B cell (primary cell): ENCODE measurements around the gene TRIM27. TPM values are rescaled to one million over a fixed set of nuclear protein-coding genes. Genes with fewer than 3 reads are reported as not detected.

Experiments
- ATAC-seq: fragments of 200-7000 bp; cut with Tn5 transposase; one replicate; pipeline ENCODE4 v1.10.0; 2021; ENCODE audit warnings: low read depth, mild to moderate bottlenecking, moderate number of reproducible peaks, moderate library complexity
- CTCF ChIA-PET: fragments of 350-600 bp; sonication (Branson Sonifier 250); formaldehyde crosslinking; loops from one replicate; lab custom pipeline; 2021; ENCODE audit warnings: antibody characterized with exemption, inconsistent platforms; lab: Charles Lee
- POLR2A ChIA-PET: fragments of 350-600 bp; sonication (Branson Sonifier 250); formaldehyde crosslinking; loops from one replicate; lab custom pipeline; 2021; ENCODE audit warnings: antibody characterized with exemption; lab: Charles Lee
- DNase-seq: peaks from one replicate; pipeline ENCODE4 v3.0.0; 2013
- H2AFZ ChIP-seq: 2 replicates; pipeline ENCODE4 v1.6.1; 2012; ENCODE audit warnings: mild to moderate bottlenecking, low read depth, low read length; ENCODE audit not compliant: insufficient read depth, poor library complexity, severe bottlenecking
- H3K27ac ChIP-seq, 2 donors: 1 replicate in 1 of 2; 2 replicates in 1 of 2; pipeline ENCODE4 v1.5.1; 2012 to 2013; ENCODE audit warnings: low read length in 2 of 2, mild to moderate bottlenecking in 2 of 2, moderate library complexity in 1 of 2
- H3K27me3 ChIP-seq, 4 experiments: fragments of 200-600 bp in 1 of 4; sonication (generic) in 1 of 4; replicated peaks in 1 of 4; 1 replicate in 2 of 4; 2 replicates in 2 of 4; pipeline versions ENCODE4 v1.6.1 to v1.7.0; 2013 to 2016; ENCODE audit warnings: low read length in 3 of 4, mild to moderate bottlenecking in 2 of 4, mixed read lengths in 1 of 4, moderate library complexity in 1 of 4; ENCODE audit not compliant: insufficient read depth in 4 of 4, control insufficient read depth in 3 of 4; ENCODE audit errors: control extremely low read depth in 1 of 4
- H3K36me3 ChIP-seq, 2 experiments: replicated peaks in 1 of 2; 1 replicate in 1 of 2; 2 replicates in 1 of 2; pipeline versions ENCODE4 v1.6.1 to v1.7.1; 2013; ENCODE audit warnings: low read length in 1 of 2; ENCODE audit not compliant: insufficient read depth in 2 of 2, control insufficient read depth in 1 of 2; ENCODE audit errors: control extremely low read depth in 1 of 2, extremely low read depth in 1 of 2
- H3K4me1 ChIP-seq, 2 donors: fragments of 200-600 bp in 1 of 2; sonication (generic) in 1 of 2; 1 replicate in 1 of 2; 2 replicates in 1 of 2; pipeline versions ENCODE4 v1.5.1 to v1.6.1; 2013 to 2017; ENCODE audit warnings: low read length in 2 of 2; ENCODE audit not compliant: control insufficient read depth in 2 of 2, insufficient read depth in 2 of 2
- H3K4me2 ChIP-seq: replicated peaks from 2 replicates; pipeline ENCODE3; 2012; ENCODE audit warnings: mild to moderate bottlenecking, low read depth, low read length; ENCODE audit not compliant: poor library complexity, severe bottlenecking
- H3K4me3 ChIP-seq, 5 experiments: fragments of 200-600 bp in 1 of 5; sonication (generic) in 1 of 5; 1 replicate in 3 of 5; 2 replicates in 2 of 5; pipeline versions ENCODE4 v1.5.1 to v1.7.0; 2011 to 2016; ENCODE audit warnings: low read length in 4 of 5, mild to moderate bottlenecking in 4 of 5, low read depth in 2 of 5, control low read depth in 1 of 5, moderate library complexity in 1 of 5; ENCODE audit not compliant: insufficient read depth in 1 of 5; ENCODE audit errors: control extremely low read depth in 1 of 5, extremely low read depth in 1 of 5
- H3K79me2 ChIP-seq: fragments of 200-600 bp; sonication (generic); one replicate; pipeline ENCODE4 v1.6.0; 2016; ENCODE audit warnings: low read length; ENCODE audit not compliant: control insufficient read depth, insufficient read depth
- H3K9ac ChIP-seq: fragments of 200-600 bp; sonication (generic); 2 replicates; pipeline ENCODE4 v1.6.1; 2017; ENCODE audit warnings: mild to moderate bottlenecking, low read length, moderate library complexity
- H3K9me3 ChIP-seq, 3 donors: one replicate each; pipeline versions ENCODE4 v1.6.1 to v1.7.1; 2013; ENCODE audit warnings: low read length in 2 of 3; ENCODE audit not compliant: control insufficient read depth in 2 of 3, insufficient read depth in 1 of 3; ENCODE audit errors: control extremely low read depth in 1 of 3
- H4K20me1 ChIP-seq: 2 replicates; pipeline ENCODE4 v1.6.0; 2012; ENCODE audit warnings: mild to moderate bottlenecking, low read length; ENCODE audit not compliant: insufficient read depth, control insufficient read depth, poor library complexity, severe bottlenecking
- H3K27ac Mint-ChIP-seq: one replicate; pipeline ENCODE4 v1.8.0; 2021; ENCODE audit warnings: mixed read lengths
- H3K27me3 Mint-ChIP-seq: one replicate; pipeline ENCODE4 v1.8.0; 2021; ENCODE audit warnings: mixed read lengths
- H3K4me1 Mint-ChIP-seq: one replicate; pipeline ENCODE4 v1.8.0; 2021; ENCODE audit warnings: mixed read lengths
- H3K4me3 Mint-ChIP-seq: one replicate; pipeline ENCODE4 v1.8.0; 2021; ENCODE audit warnings: mixed read lengths
- H3K9me3 Mint-ChIP-seq: one replicate; pipeline ENCODE4 v1.8.0; 2022; ENCODE audit warnings: mixed read lengths; ENCODE audit not compliant: insufficient read depth
- EZH2 ChIP-seq: IDR thresholded peaks from 2 replicates; pipeline ENCODE4 v1.6.1; 2012; ENCODE audit warnings: borderline replicate concordance, low read depth, mild to moderate bottlenecking, moderate library complexity, low read length; ENCODE audit not compliant: insufficient read depth, poor library complexity, severe bottlenecking
- WGBS: methylation state at CpG from one replicate; pipeline ENCODE4 v1.1.5; 2013; ENCODE audit warnings: missing lambda C conversion rate; ENCODE audit not compliant: insufficient coverage; 5-methylcytosine and 5-hydroxymethylcytosine counted together
- intact Hi-C: fragments of 100-400 bp; cut with micrococcal nuclease; formaldehyde crosslinking; loops from one replicate; pipeline ENCODE4 v1.10.0; 2022
- polyA plus RNA-seq: library from polyadenylated mRNA; depleted of rRNA; stranded (reverse); fragments of >200 nt; gene quantifications from 2 replicates; pipeline ENCODE4 v1.2.3, GENCODE V29; 2012
- total RNA-seq, 2 donors: library from RNA; stranded (reverse); fragments of 120-200 nt in 1 of 2; gene quantifications; 1 replicate in 1 of 2; 2 replicates in 1 of 2; pipeline versions ENCODE4 v1.2.3 to v1.2.4, GENCODE V29; 2013 to 2022
- TF ChIP-seq, protein P1 (sequence below): fragments of 200-600 bp; IDR thresholded peaks from one replicate; pipeline ENCODE4 v1.8.0; 2022; ENCODE audit warnings: antibody characterized with exemption, mild to moderate bottlenecking

Gene TRIM27
- total and polyA plus RNA-seq, 2 donors (not counting 1 experiment from before 2014, with no cell fraction given): 48.3 to 70.0 TPM

DNA sequence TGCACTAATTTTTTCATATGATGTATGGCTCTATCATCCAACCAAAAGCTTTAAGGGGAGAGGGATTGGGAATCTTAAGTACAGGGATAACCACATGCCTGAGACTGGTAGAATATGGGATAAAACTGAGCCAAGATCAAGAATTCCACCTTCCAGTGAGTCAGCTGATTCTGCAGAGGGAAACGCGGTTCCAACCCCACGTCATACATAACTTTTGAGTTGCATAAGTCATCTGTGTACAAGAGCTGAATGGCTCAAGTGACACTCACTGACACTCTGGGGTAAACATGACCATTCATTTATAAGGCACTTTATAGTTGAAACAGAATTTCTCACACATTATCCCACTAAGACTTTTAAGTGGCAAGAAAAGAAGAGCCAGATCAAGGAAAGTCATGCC is 16.4 kb downstream of the TRIM27 start:
- Histone ChIP-seq H3K27ac (no peak overlapping the region), H3K36me3 (peaks cover 6 to 88% of the 10 kb centered on the region in 2 experiments), H2AFZ (no peak overlapping the region), H3K9me3 (no peaks in the 10 kb centered on the region), H3K4me2 (no peak overlapping the region), H4K20me1 (peaks cover 10% of the 10 kb centered on the region), H3K27me3 (no peaks in the 10 kb centered on the region), H3K9ac (no peak overlapping the region), H3K79me2 (peaks cover 2% of the 10 kb centered on the region), H3K4me1 (no peaks in the 10 kb centered on the region), H3K4me3 (no peak overlapping the region)
- ATAC-seq (no peak), DNase-seq (no peak)
- H3K27ac Mint-ChIP-seq: no peak overlapping the region
- ChIA-PET POLR2A (no interaction called here), CTCF (no interaction called here)
- H3K27me3 Mint-ChIP-seq: no peaks in the 10 kb centered on the region
- no peak overlapping the region for H3K4me3 Mint-ChIP-seq
- WGBS: 95% methylated on average over 3 of the region's 3 CpGs
- no peaks in the 10 kb centered on the region for H3K9me3 Mint-ChIP-seq
- H3K4me1 Mint-ChIP-seq: no peaks in the 10 kb centered on the region
- intact Hi-C loops: no loop called here
- TF ChIP-seq EZH2: no peak
- TF ChIP-seq, protein P1, sequence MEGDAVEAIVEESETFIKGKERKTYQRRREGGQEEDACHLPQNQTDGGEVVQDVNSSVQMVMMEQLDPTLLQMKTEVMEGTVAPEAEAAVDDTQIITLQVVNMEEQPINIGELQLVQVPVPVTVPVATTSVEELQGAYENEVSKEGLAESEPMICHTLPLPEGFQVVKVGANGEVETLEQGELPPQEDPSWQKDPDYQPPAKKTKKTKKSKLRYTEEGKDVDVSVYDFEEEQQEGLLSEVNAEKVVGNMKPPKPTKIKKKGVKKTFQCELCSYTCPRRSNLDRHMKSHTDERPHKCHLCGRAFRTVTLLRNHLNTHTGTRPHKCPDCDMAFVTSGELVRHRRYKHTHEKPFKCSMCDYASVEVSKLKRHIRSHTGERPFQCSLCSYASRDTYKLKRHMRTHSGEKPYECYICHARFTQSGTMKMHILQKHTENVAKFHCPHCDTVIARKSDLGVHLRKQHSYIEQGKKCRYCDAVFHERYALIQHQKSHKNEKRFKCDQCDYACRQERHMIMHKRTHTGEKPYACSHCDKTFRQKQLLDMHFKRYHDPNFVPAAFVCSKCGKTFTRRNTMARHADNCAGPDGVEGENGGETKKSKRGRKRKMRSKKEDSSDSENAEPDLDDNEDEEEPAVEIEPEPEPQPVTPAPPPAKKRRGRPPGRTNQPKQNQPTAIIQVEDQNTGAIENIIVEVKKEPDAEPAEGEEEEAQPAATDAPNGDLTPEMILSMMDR: no peak

DNA sequence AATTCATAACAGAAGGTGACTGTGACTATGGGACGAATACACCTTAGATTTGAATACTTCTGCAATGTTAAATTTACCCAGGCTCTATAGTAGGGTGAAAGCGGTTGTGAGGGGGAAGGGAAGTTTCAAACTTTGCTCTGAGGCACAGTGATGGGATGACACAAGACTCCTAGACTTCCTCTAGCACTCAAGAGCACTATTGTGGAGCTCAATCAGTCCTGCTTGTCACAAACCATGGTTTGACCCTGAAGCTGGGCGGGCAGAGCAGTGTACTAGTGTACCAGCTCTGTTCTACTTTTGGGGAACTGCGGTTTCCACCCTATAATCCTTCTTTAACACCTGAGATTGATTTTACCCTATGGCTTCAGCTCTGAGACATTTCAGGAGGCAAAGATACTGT is 17.1 kb downstream of the TRIM27 start:
- Histone ChIP-seq H3K4me3 (no peak overlapping the region), H2AFZ (no peak overlapping the region), H3K36me3 (peaks cover 6 to 89% of the 10 kb centered on the region in 2 experiments), H3K9ac (no peak overlapping the region), H3K27me3 (no peaks in the 10 kb centered on the region), H4K20me1 (peaks cover 10% of the 10 kb centered on the region), H3K9me3 (no peaks in the 10 kb centered on the region), H3K4me1 (no peaks in the 10 kb centered on the region), H3K27ac (no peak overlapping the region), H3K4me2 (no peak overlapping the region), H3K79me2 (no peaks in the 10 kb centered on the region)
- no CpG with 5 or more reads among the region's 4 CpGs for WGBS
- Mint-ChIP-seq H3K9me3 (no peaks in the 10 kb centered on the region), H3K27ac (no peak overlapping the region), H3K4me1 (no peaks in the 10 kb centered on the region), H3K4me3 (no peak overlapping the region), H3K27me3 (no peaks in the 10 kb centered on the region)
- DNase-seq (no peak), ATAC-seq (no peak)
- POLR2A ChIA-PET: no interaction called here
- CTCF ChIA-PET: interaction anchor here (0.8 kb wide), 1 partner anchor 17 kb away, joined by 3 read pairs; the partner anchor contains the start of gene TRIM27
- TF ChIP-seq EZH2: no peak
- TF ChIP-seq, protein P1: no peak
- intact Hi-C loops: no loop called here
